Spleen (tissue), 7 donors: ENCODE results near the gene WDR3.

Source experiments
- CTCF ChIP-seq, 11 experiments: fragments of 200-600 bp in 7 of 11; fragments of 450-650 bp in 4 of 11; sonication (generic) in 4 of 11; IDR thresholded peaks in 8 of 11; conservative IDR thresholded peaks in 3 of 11; 1 replicate in 7 of 11; 2 replicates in 4 of 11; pipeline versions ENCODE4 v1.4.0 to v1.8.0; 2016 to 2021; ENCODE audit warnings: antibody characterized with exemption in 11 of 11, inconsistent platforms in 4 of 11, mild to moderate bottlenecking in 1 of 11
- POLR2A ChIP-seq, 3 donors: fragments of 450-650 bp; IDR thresholded peaks; one replicate each; pipeline ENCODE4 v1.5.1; 2017; ENCODE audit warnings: antibody characterized with exemption in 3 of 3, mild to moderate bottlenecking in 1 of 3
- POLR2AphosphoS5 ChIP-seq, 3 donors: sonication (generic); formaldehyde crosslinking; IDR thresholded peaks; one replicate each; pipeline ENCODE4 v1.5.1; 2017; ENCODE audit warnings: antibody characterized with exemption in 3 of 3
- donor health status: DM: no; HTN: no; CAD: no; lungs with moderate emphysema.
- donor health status: DM: no; HTN: no; CAD: no.
- donor health status: DM: no; HTN: no; CAD: no.

GRCh38 chr1:117959364-117959763 lies 29.8 kb downstream of the WDR3 start:
- no peak for TF ChIP-seq POLR2AphosphoS5 (IDR thresholded peaks at IDR 0.05)
- TF ChIP-seq POLR2A (IDR thresholded peaks at IDR 0.05), result no peak
- TF ChIP-seq CTCF (IDR thresholded peaks at IDR 0.05 in 8 of 11, conservative IDR thresholded peaks at IDR 0.05 in 3 of 11), result no peak
